Mucosa of stomach (tissue), 1 donor: ENCODE results near the gene LMNA.
"Not testable (repeated sequence)": the region's sequence is repeated elsewhere in the genome, so short reads cannot be mapped to it uniquely, and the experiment has no call there.

ENCODE experiments used
- H3K27me3 ChIP-seq: one replicate; pipeline ENCODE4 v1.7.0; 2013; ENCODE audit warnings: mild to moderate bottlenecking, low read length; ENCODE audit not compliant: control insufficient read depth, insufficient read depth
- H3K36me3 ChIP-seq: one replicate; pipeline ENCODE4 v1.7.0; 2013; ENCODE audit warnings: low read length; ENCODE audit not compliant: control insufficient read depth, insufficient read depth
- H3K4me1 ChIP-seq: one replicate; pipeline ENCODE4 v1.7.0; 2013; ENCODE audit warnings: mild to moderate bottlenecking, low read length; ENCODE audit not compliant: control insufficient read depth, insufficient read depth
- H3K4me3 ChIP-seq: one replicate; pipeline ENCODE4 v1.7.0; 2013; ENCODE audit warnings: low read length
- H3K9ac ChIP-seq: one replicate; pipeline ENCODE4 v1.7.0; 2013; ENCODE audit warnings: mild to moderate bottlenecking, low read length, moderate library complexity
- H3K9me3 ChIP-seq: one replicate; pipeline ENCODE4 v1.7.0; 2013; ENCODE audit warnings: mild to moderate bottlenecking, low read length, moderate library complexity; ENCODE audit not compliant: control insufficient read depth
- donor health status: Pancreatic carcinoma.

LMNA gene

DNA sequence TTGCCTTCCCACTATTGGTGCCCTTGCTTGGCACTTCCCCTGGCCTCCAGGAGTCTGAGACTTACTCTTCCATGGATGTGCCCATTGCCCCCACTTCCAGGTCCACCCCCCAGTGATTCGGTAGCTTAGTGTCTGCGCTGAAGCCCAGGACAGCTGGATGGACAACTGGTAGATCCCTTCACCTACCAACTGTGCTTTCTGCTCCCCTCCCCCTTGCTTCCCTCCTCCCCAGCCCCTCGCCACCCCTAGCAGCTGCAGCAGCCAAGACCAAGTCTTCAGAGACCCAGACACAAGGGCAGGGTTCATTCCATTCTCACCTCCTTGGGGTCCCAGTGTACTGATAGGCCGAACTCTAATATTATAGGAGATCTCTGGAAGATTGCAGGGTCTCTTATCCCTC lies 6.9 kb downstream of the LMNA start:
- Histone ChIP-seq H3K9ac (no peak overlapping the region), H3K4me1 (peaks cover 79% of the 10 kb centered on the region), H3K27me3 (no peaks in the 10 kb centered on the region), H3K36me3 (no peaks in the 10 kb centered on the region), H3K9me3 (no peaks in the 10 kb centered on the region), H3K4me3 (no peak overlapping the region)

DNA sequence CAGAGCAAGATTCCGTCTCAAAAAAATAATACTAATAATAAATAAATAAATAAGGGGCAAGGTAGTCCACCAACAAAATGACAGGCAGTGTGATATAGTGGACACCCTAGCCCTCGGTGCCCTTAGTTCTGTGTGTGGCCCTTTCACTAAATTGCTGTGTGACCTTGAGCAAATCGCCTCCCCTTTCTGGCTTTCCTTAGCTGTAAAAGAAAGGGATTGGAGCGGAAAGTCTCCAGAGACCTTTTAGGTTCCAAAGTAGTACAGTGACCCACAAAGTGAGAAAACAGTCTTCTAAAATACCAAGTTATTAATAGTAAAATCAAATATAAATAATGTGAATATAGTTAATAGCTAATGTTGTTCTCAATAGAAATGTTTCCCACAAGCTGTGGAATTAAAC lies 7.6 kb downstream of the LMNA start:
- peak overlapping the region; percentile 74 for H3K9ac ChIP-seq
- H3K4me1 ChIP-seq, result peaks cover 85% of the 10 kb centered on the region
- H3K36me3 ChIP-seq, result no peaks in the 10 kb centered on the region
- no peaks in the 10 kb centered on the region for H3K9me3 ChIP-seq
- H3K4me3 ChIP-seq, result peak overlapping the region; percentile 3
- no peaks in the 10 kb centered on the region for H3K27me3 ChIP-seq

DNA sequence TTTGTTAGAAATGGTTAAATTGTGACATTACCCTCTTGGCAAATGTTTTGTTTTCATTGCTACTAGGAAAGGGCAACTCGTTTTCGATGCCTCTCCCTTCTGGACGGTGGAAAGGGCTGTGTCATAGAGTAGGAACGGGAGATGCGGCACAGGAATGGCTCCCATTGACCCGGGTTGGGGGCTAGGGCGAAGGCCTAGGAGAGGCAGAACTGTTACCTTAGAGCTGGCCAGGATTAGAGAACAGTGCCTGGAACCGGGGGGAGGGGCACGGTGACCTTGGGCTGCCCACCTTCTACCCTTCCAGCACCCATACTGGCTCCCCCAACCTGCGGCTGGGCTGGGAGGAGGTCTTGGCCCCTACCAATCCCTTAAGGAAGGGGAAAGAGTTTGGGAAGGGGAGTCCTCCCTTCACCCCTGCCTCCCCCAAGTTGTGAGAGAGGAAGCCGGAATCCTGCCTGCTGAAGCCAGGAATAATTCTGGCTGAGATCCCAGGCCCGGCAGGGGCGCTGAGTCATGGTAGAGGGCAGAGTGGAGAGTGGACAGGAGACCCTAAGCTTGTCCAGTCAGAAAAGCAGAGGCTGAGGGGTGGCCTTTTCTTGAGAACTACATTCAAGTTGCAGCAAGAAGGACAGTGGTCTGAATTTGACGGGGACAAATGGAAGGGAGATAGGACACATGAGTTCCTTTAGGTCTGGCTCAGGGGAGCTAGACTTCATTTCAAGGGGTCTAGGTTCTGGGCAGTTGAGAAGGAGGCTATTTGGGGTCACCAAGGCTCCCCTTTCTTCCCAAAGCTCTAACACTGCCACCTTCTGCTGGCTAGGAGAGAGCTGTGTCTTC lies 8.2 kb downstream of the LMNA start:
- Histone ChIP-seq H3K9me3 (no peaks in the 10 kb centered on the region), H3K4me1 (peaks cover 90% of the 10 kb centered on the region), H3K36me3 (no peaks in the 10 kb centered on the region), H3K4me3 (peak overlapping the region; percentile 3), H3K9ac (peak overlapping the region; percentile 74), H3K27me3 (no peaks in the 10 kb centered on the region)

DNA sequence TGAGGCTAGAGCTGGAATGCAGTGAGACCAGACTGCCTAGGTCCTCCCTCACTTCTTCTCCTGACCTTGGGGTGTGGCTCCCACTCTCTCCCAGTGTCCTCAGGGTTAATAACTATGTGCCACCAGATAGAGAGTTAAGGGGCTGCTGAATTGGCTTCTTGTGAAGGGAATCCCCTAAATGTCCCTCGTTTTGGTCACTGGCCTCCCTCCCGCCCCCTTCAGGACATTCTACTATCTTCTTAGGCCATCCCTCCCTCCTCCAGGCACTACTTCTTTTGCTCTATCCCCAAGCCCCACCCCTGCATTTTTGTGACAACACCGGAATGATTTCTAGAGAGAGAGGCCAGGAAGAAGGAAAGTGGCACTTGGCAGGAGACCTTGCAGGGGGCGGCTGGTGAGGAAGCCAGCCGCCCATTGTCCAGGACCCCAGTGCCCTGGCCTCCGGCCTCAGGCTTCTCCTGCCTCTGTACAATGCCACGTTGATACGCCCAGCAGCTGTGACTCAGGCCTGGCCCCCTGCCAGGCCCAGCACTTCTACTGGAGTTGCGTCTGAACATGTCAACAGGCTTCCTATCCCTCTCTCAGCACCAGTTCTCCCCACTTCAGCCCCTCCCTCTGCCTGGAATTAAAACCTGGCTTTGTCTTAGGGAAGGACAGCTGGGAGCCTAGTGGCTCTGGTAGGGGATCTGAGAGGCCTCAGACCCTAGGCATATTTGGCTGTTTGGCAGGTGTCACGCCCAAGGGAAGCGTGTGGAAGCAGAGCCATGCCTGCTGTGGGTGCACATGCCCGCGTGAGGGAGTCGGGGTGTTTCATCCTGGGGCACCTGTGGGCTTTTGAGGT lies 9.1 kb downstream of the LMNA start:
- H3K9me3 ChIP-seq, result no peaks in the 10 kb centered on the region
- peak overlapping the region; percentile 74 for H3K9ac ChIP-seq
- peaks cover 94% of the 10 kb centered on the region for H3K4me1 ChIP-seq
- H3K27me3 ChIP-seq, result no peaks in the 10 kb centered on the region
- no peaks in the 10 kb centered on the region for H3K36me3 ChIP-seq
- H3K4me3 ChIP-seq, result peak overlapping the region; percentile 1

DNA sequence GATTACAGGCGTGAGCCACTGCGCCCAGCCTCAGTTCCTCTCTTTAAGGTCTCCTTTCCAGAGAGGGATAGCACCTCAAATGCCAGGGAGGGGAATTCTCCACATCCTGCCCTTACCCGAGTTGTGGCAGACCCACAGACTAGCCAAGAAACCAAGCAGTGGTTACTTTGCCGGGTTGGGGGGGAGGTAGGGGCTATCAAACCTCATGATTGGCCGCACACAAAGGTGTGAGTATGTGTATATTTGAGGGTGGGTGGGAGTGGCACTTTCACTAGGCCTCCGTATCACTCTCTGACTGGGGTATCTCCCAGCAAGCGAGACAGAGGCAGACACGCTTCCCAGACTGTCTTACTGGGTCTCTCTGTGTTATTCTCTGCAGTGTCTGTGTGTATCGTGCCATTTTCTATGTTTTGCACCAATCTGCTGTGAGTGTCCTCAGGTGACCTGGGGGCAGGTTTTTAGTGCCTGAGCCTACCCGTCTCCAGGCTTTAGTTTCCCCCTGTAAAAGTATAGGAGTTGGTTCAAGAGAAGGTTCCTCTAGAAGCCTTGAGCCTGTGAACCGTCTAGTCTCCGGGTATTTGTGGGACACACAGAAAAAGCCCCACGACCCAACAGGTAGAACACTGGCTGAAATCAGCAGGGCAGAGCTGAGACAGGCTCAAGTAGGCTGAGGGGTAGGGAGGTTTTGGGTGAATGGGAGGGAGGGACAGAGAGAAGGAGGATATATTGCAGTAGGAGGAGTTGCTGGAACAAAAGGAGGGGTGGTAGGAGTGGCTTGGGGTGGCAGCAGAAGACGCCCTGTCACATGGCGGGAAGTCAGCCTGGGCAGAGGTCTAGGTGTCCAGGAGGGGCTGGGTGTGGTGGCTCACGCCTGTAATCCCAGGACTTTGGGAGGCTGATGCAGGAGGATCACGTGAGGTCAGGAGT lies 10.3 kb downstream of the LMNA start:
- Histone ChIP-seq H3K9me3 (no peaks in the 10 kb centered on the region), H3K4me1 (peaks cover 98% of the 10 kb centered on the region), H3K27me3 (no peaks in the 10 kb centered on the region), H3K4me3 (no peak overlapping the region), H3K9ac (peak overlapping the region; percentile 74), H3K36me3 (no peaks in the 10 kb centered on the region)

DNA sequence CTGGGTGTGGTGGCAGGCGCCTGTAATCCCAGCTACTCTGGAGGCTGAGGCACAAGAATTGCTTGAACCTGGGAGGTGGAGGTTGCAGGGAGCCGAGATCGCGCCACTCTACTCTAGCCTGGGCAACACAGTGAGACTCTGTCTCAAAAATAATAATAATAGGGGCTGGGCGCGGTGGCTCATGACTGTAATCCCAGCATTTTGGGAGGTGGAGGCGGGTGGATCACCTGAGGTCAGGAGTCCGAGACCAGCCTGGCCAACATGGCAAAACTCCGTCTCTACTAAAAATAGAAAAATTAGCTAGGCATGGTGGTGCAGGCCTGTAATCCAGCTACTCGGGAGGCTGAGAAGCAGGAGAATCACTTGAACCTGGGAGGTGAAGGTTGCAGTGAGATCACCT lies 11.0 kb downstream of the LMNA start:
- H3K9ac ChIP-seq, H3K9me3 ChIP-seq, H3K27me3 ChIP-seq, H3K4me3 ChIP-seq, H3K36me3 ChIP-seq: not testable (repeated sequence)
- H3K4me1 ChIP-seq, result peaks cover 98% of the 10 kb centered on the region

DNA sequence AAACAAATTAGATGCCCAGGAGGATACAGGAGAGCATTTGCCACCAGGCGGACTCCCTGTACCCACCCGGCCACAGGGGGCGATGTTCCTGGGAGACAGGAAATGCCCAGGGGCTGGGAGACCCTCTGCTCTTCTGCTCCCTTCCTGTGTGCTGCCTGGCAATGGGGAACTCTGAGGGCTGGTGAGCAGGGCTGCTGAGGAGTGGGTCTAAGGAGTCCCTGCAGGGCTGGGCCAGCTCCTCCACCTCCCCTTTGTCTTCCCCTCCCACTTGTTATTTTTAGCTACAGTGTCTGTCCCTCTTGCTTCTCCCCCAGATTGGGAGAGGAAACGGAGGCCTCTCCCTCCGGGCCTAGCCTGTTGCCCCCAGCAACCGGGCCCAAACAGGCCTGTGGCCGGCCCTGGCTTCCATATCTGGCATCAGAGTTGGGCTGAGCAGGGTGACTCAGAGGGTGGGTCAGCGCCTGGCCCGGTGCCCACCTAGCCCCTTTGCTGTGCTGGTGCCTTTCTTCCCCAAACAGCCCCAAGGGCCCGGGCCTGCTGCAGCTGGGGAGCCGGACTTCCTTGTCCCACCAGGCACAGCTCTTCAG lies 11.6 kb downstream of the LMNA start:
- Histone ChIP-seq H3K9me3 (no peaks in the 10 kb centered on the region), H3K36me3 (no peaks in the 10 kb centered on the region), H3K4me3 (no peak overlapping the region), H3K27me3 (no peaks in the 10 kb centered on the region), H3K9ac (peak overlapping the region; percentile 66), H3K4me1 (peaks cover 94% of the 10 kb centered on the region)

DNA sequence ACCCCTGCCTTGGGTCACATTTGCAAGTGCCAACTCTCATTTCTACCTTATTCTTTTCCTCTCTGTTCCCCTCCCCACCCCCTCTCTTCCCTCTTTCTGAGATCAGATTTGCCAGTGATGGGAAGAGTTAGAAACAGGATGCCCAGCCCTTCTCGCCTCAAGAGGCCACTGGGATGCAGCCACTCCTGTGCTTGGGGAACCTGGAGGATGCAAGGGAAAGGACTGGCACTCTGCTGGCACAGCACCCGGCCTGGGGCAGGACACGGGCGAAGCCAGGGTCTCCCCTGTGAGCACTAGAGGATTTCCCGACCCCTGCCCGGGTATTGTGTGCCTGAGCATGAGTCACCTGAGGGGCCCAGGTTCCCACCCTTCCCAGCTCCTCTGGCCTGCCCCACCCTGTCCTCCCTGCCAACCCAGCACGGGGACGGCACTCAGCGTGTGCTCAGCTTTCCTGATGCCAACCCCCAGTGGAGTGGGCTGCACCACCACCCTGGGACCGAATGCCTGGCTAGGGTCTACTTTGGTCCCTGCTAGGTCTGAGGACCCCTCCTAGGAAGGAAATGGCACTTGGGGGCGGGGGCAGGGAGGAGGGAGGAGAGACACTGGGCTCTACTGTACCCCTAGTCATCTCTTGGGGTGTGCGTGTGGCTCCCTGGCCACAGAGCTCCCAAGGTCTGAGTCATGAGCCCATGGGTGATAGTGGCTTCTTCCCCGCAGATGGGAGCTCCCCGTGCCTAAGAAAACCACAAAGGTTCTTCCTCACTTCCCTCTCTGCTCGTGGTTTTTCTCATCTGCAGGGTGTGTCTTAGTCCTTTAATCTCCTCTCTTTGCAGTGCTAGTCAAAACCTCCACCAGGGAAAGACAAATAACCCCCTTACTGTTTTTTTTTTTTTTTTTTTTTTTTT lies 12.4 kb downstream of the LMNA start:
- Histone ChIP-seq H3K36me3 (no peaks in the 10 kb centered on the region), H3K9ac (peak overlapping the region; percentile 66), H3K9me3 (no peaks in the 10 kb centered on the region), H3K4me1 (peaks cover 87% of the 10 kb centered on the region), H3K4me3 (no peak overlapping the region), H3K27me3 (no peaks in the 10 kb centered on the region)

DNA sequence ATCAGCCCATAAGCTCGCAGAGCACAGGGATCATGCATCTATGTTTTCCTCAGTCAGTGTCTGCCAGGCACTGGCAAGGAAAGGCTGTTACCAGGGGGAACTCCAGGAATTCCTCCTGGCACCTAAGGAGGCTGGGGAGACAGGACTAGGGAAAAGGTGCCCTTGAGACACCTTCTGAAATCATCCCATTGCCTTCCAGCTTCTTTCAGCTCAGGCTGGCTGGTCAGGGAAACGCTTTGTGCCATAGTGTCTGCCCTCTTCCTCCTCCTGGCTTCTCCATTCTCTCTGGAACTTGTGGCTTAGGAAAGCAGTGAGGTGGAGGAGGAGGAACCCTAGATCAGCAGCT lies 13.8 kb downstream of the LMNA start:
- Histone ChIP-seq H3K4me3 (no peak overlapping the region), H3K36me3 (no peaks in the 10 kb centered on the region), H3K9ac (peak overlapping the region; percentile 67), H3K27me3 (no peaks in the 10 kb centered on the region), H3K4me1 (peaks cover 73% of the 10 kb centered on the region), H3K9me3 (no peaks in the 10 kb centered on the region)

DNA sequence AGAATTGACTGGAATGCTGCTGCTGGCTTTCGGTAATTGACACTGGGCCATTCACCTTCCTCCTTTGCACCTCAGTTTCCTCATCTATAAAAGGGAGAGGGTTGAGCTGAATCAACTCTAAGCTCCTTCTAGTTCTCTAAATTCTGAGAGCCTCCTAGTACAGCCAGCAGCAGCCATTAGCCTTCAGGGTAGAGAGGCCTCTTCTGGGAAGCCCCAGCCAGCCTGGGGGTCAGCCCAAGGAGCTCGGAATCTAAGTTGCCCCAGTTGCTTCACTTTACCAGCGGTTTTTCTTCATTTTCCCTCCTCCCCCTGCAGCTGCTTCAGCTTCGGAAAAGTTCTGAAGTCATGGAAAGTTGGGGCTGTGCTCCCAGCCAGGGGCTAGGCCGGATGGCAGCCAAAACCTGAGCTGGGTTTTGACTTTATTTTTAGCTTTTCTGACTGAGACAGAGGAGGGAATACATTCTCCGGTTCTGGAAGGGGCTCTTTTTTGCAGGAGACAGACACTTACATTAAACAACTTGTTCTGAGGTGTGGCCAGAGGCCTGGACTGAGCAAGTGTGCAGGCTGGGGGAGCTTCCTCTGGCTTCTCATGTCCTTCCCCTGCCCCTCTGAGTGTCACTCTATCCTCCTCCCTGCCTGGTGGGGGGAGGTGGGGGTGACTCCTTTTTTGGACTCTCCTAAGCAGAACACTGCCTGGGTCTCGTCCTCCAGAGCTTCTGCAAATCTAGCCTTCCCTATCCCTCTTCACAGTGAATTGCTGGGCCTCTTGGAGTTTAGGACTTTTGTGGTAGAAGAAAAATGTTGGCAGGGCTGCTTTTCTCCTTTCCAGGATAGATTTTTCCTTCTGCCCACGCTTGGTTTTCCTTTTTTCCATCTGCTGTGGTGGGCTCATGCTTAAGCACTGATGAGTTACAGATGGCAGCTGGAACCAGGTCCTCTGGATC lies 14.4 kb downstream of the LMNA start:
- Histone ChIP-seq H3K27me3 (no peaks in the 10 kb centered on the region), H3K9me3 (no peaks in the 10 kb centered on the region), H3K4me3 (no peak overlapping the region), H3K9ac (peak overlapping the region; percentile 67), H3K36me3 (peaks cover 4% of the 10 kb centered on the region), H3K4me1 (peaks cover 67% of the 10 kb centered on the region)
